H9 (cell line): ENCODE data around the gene PDE2A. TPM values are rescaled to one million over a fixed set of nuclear protein-coding genes. Genes with fewer than 3 reads are reported as not detected.

Experiments
- DNase-seq: peaks from one replicate; pipeline ENCODE4 v3.0.0-alpha.2; 2017
- H2AFZ ChIP-seq: one replicate; pipeline ENCODE4 v1.6.1; 2013; ENCODE audit warnings: mild to moderate bottlenecking, low read length, control low read depth, moderate library complexity
- H2AK5ac ChIP-seq: 2 replicates; pipeline ENCODE4 v1.6.1; 2013; ENCODE audit warnings: low read length, control low read depth, mixed read lengths; ENCODE audit not compliant: insufficient read length
- H2BK120ac ChIP-seq: one replicate; pipeline ENCODE4 v1.6.1; 2013; ENCODE audit warnings: low read depth, mild to moderate bottlenecking, low read length, control low read depth, inconsistent platforms; ENCODE audit not compliant: poor library complexity, severe bottlenecking
- H2BK12ac ChIP-seq: 2 replicates; pipeline ENCODE4 v1.6.1; 2013; ENCODE audit warnings: low read length, control low read depth, mixed read lengths, low read depth; ENCODE audit not compliant: insufficient read length
- H2BK15ac ChIP-seq: 2 replicates; pipeline ENCODE4 v1.6.1; 2013; ENCODE audit warnings: low read depth, low read length, control low read depth
- H2BK20ac ChIP-seq: one replicate; pipeline ENCODE4 v1.6.1; 2013; ENCODE audit warnings: low read depth, mild to moderate bottlenecking, low read length, control low read depth, inconsistent platforms; ENCODE audit not compliant: poor library complexity, severe bottlenecking
- H2BK5ac ChIP-seq: 2 replicates; pipeline ENCODE4 v1.6.1; 2013; ENCODE audit warnings: low read length, control low read depth, mixed read lengths; ENCODE audit not compliant: insufficient read length
- H3K14ac ChIP-seq: 2 replicates; pipeline ENCODE4 v1.6.1; 2013; ENCODE audit warnings: low read length, control low read depth; ENCODE audit not compliant: insufficient read depth
- H3K18ac ChIP-seq: 2 replicates; pipeline ENCODE4 v1.6.1; 2013; ENCODE audit warnings: low read depth, mild to moderate bottlenecking, mixed read lengths, low read length, control low read depth; ENCODE audit not compliant: insufficient read length
- H3K23ac ChIP-seq: 2 replicates; pipeline ENCODE4 v1.6.1; 2013; ENCODE audit warnings: low read length, control low read depth, mixed read lengths, low read depth; ENCODE audit not compliant: insufficient read length
- H3K23me2 ChIP-seq: 2 replicates; pipeline ENCODE4 v1.6.1; 2013; ENCODE audit warnings: low read depth, mild to moderate bottlenecking, mixed read lengths, low read length, control low read depth; ENCODE audit not compliant: insufficient read length, poor library complexity, severe bottlenecking
- H3K27ac ChIP-seq: 2 replicates; pipeline ENCODE4 v1.5.1; 2013; ENCODE audit warnings: low read length, control low read depth, mixed read lengths, low read depth; ENCODE audit not compliant: insufficient read length
- H3K27me3 ChIP-seq: 2 replicates; pipeline ENCODE4 v1.6.1; 2013; ENCODE audit warnings: low read length, control low read depth, inconsistent platforms; ENCODE audit not compliant: insufficient read depth
- H3K4ac ChIP-seq: 2 replicates; pipeline ENCODE4 v1.6.1; 2013; ENCODE audit warnings: low read depth, mild to moderate bottlenecking, control low read depth, inconsistent platforms, low read length, moderate library complexity
- H3K4me1 ChIP-seq: 2 replicates; pipeline ENCODE4 v1.6.1; 2013; ENCODE audit warnings: low read length, control low read depth, inconsistent platforms; ENCODE audit not compliant: insufficient read depth
- H3K4me2 ChIP-seq: 2 replicates; pipeline ENCODE4 v1.6.1; 2013; ENCODE audit warnings: low read length, control low read depth, mixed read lengths; ENCODE audit not compliant: insufficient read length, insufficient read depth
- H3K56ac ChIP-seq: 2 replicates; pipeline ENCODE4 v1.6.1; 2013; ENCODE audit warnings: low read depth, mild to moderate bottlenecking, mixed read lengths, low read length, control low read depth; ENCODE audit not compliant: insufficient read length
- H3K79me1 ChIP-seq: 2 replicates; pipeline ENCODE4 v1.6.1; 2013; ENCODE audit warnings: low read depth, mild to moderate bottlenecking, moderate library complexity, low read length, control low read depth, inconsistent platforms; ENCODE audit not compliant: insufficient read depth, poor library complexity, severe bottlenecking
- H3K79me2 ChIP-seq: 2 replicates; pipeline ENCODE4 v1.6.1; 2013; ENCODE audit warnings: low read length, control low read depth, inconsistent platforms; ENCODE audit not compliant: insufficient read depth
- H3K9ac ChIP-seq: 2 replicates; pipeline ENCODE4 v1.6.1; 2013; ENCODE audit warnings: low read length, control low read depth, mixed read lengths; ENCODE audit not compliant: insufficient read length; ENCODE audit errors: extremely low read depth
- H3K9me3 ChIP-seq: one replicate; pipeline ENCODE4 v1.6.1; 2013; ENCODE audit warnings: low read depth, low read length, inconsistent platforms; ENCODE audit not compliant: control insufficient read depth
- H3T11ph ChIP-seq: one replicate; pipeline ENCODE4 v1.6.1; 2013; ENCODE audit warnings: mild to moderate bottlenecking, low read length, control low read depth, inconsistent platforms
- H4K20me1 ChIP-seq: one replicate; pipeline ENCODE4 v1.6.1; 2013; ENCODE audit not compliant: control insufficient read depth, insufficient read length, insufficient read depth
- H4K5ac ChIP-seq: 2 replicates; pipeline ENCODE4 v1.6.1; 2013; ENCODE audit warnings: low read depth, mild to moderate bottlenecking, mixed read lengths, low read length, control low read depth; ENCODE audit not compliant: insufficient read length
- H4K8ac ChIP-seq: replicated peaks from 2 replicates; pipeline ENCODE4 v1.6.1; 2013; ENCODE audit warnings: low read length, control low read depth, mixed read lengths, low read depth; ENCODE audit not compliant: insufficient read length
- H4K91ac ChIP-seq: 2 replicates; pipeline ENCODE4 v1.6.1; 2013; ENCODE audit warnings: low read depth, mild to moderate bottlenecking, moderate library complexity, mixed read lengths, low read length, control low read depth; ENCODE audit not compliant: insufficient read length
- H3K27ac Mint-ChIP-seq, 3 experiments: 2 replicates in 2 of 3; 3 replicates in 1 of 3; pipeline ENCODE4 v1.8.0; 2020 to 2021; ENCODE audit warnings: mixed read lengths in 3 of 3, mild to moderate bottlenecking in 1 of 3, moderate library complexity in 1 of 3
- H3K27me3 Mint-ChIP-seq: 2 replicates; pipeline ENCODE4 v1.8.0; 2021; ENCODE audit warnings: low read depth, mild to moderate bottlenecking, moderate library complexity, mixed read lengths
- H3K36me3 Mint-ChIP-seq, 3 experiments: 2 replicates in 2 of 3; 3 replicates in 1 of 3; pipeline ENCODE4 v1.8.0; 2020 to 2021; ENCODE audit warnings: low read depth in 3 of 3, mixed read lengths in 3 of 3; ENCODE audit not compliant: insufficient read depth in 1 of 3
- H3K4me1 Mint-ChIP-seq, 2 experiments: 2 replicates each; pipeline ENCODE4 v1.8.0; 2020; ENCODE audit warnings: mixed read lengths in 2 of 2
- H3K4me3 Mint-ChIP-seq, 2 experiments: 2 replicates in 1 of 2; 3 replicates in 1 of 2; pipeline ENCODE4 v1.8.0; 2020 to 2021; ENCODE audit warnings: mild to moderate bottlenecking in 2 of 2, mixed read lengths in 2 of 2, moderate library complexity in 1 of 2
- H3K9me3 Mint-ChIP-seq, 2 experiments: 2 replicates in 1 of 2; 3 replicates in 1 of 2; pipeline ENCODE4 v1.8.0; 2020; ENCODE audit warnings: mild to moderate bottlenecking in 2 of 2, mixed read lengths in 2 of 2, moderate library complexity in 1 of 2
- CTCF ChIP-seq: fragments of 200-600 bp; sonication (generic); conservative IDR thresholded peaks from 3 replicates; pipeline ENCODE4 v1.8.0; 2021; ENCODE audit warnings: antibody characterized with exemption, mild to moderate bottlenecking
- WGBS: extraction: QIAGEN DNeasy Blood & Tissue Kit; methylation state at CpG from one replicate; pipeline ENCODE4 v1.1.7; 2013; ENCODE audit warnings: missing lambda C conversion rate, low lambda C conversion rate, mixed read lengths; ENCODE audit not compliant: insufficient read length; ENCODE audit errors: extremely low coverage; 5-methylcytosine and 5-hydroxymethylcytosine counted together
- total RNA-seq: library from RNA; stranded (reverse); gene quantifications from 2 replicates; pipeline ENCODE4 v1.2.1, GENCODE V29; 2021

Gene PDE2A
- total RNA-seq, 1 experiment from 2014 or later: 3.4 TPM

GRCh38 chr11:72623052-72623451, 51.2 kb downstream of the PDE2A start:
- TF ChIP-seq CTCF: no peak
- Histone ChIP-seq H3K23me2 (no peaks in the 10 kb centered on the region), H4K8ac (no peak overlapping the region), H3K4ac (no peak overlapping the region), H3K4me1 (no peaks in the 10 kb centered on the region), H3K4me2 (no peak overlapping the region), H3K14ac (no peak overlapping the region; the same call in 1 of the 2 replicates), H2BK120ac (no peak overlapping the region), H3K79me2 (no peaks in the 10 kb centered on the region), H2BK15ac (no peak overlapping the region), H4K5ac (no peak overlapping the region), H3K79me1 (no peaks in the 10 kb centered on the region), H3K18ac (no peak overlapping the region), H3T11ph (no peak overlapping the region), H2AFZ (no peak overlapping the region), H2BK20ac (no peak overlapping the region), H3K9ac (no peak overlapping the region), H3K56ac (no peak overlapping the region), H3K9me3 (no peaks in the 10 kb centered on the region), H4K91ac (no peak overlapping the region), H3K27me3 (no peaks in the 10 kb centered on the region), H3K23ac (no peak overlapping the region), H2BK12ac (no peak overlapping the region), H2BK5ac (no peak overlapping the region), H4K20me1 (no peaks in the 10 kb centered on the region), H2AK5ac (no peak overlapping the region), H3K27ac (no peak overlapping the region)
- WGBS: no CpG with 5 or more reads among the region's 8 CpGs
- H3K4me1 Mint-ChIP-seq: peaks cover 4 to 20% of the 10 kb centered on the region in 2 experiments; a peak in 3 of 4 replicates
- H3K4me3 Mint-ChIP-seq: no peak overlapping the region
- no peaks in the 10 kb centered on the region; a peak in 1 of 7 replicates for H3K36me3 Mint-ChIP-seq
- H3K9me3 Mint-ChIP-seq: no peaks in the 10 kb centered on the region
- peaks cover 27% of the 10 kb centered on the region for H3K27me3 Mint-ChIP-seq
- no peak for DNase-seq
- no peak overlapping the region for H3K27ac Mint-ChIP-seq
